SK-N-SH treated with all-trans-retinoic acid at 6 μM for 48 hours (cell line): ENCODE measurements around the gene SLC22A2.

ENCODE experiments used
- SNAI2 ChIP-seq: fragments of 250-450 bp; sonication (Bioruptor Pico); IDR thresholded peaks from 2 replicates; pipeline ENCODE4 v1.5.0; 2020; ENCODE audit warnings: mild to moderate bottlenecking, moderate library complexity
- TSHZ2 ChIP-seq: fragments of 250-450 bp; sonication (Bioruptor Pico); IDR thresholded peaks from 2 replicates; pipeline ENCODE4 v1.5.0; 2020; ENCODE audit warnings: mild to moderate bottlenecking, moderate library complexity
- ZNF70 ChIP-seq: fragments of 450-650 bp; formaldehyde crosslinking; IDR thresholded peaks from 2 replicates; pipeline ENCODE4 v1.5.0; 2020; ENCODE audit warnings: mild to moderate bottlenecking, moderate library complexity

- TF ChIP-seq TSHZ2, result no peak
- TF ChIP-seq SNAI2, result no peak
- no peak for TF ChIP-seq ZNF70
Observed at GRCh38 chr6:160275511-160276003, 16.9 kb upstream of the SLC22A2 start.
